CD4-positive, alpha-beta T cell treated with Interleukin-2 at 100 ng/mL for 4 hours (primary cell): Measurements from ENCODE around the gene RASGRF1.

Source experiments
- DNase-seq: peaks from one replicate; pipeline ENCODE4 v3.0.0-alpha.2; 2020; ENCODE audit warnings: low spot score

RASGRF1 gene

DNA sequence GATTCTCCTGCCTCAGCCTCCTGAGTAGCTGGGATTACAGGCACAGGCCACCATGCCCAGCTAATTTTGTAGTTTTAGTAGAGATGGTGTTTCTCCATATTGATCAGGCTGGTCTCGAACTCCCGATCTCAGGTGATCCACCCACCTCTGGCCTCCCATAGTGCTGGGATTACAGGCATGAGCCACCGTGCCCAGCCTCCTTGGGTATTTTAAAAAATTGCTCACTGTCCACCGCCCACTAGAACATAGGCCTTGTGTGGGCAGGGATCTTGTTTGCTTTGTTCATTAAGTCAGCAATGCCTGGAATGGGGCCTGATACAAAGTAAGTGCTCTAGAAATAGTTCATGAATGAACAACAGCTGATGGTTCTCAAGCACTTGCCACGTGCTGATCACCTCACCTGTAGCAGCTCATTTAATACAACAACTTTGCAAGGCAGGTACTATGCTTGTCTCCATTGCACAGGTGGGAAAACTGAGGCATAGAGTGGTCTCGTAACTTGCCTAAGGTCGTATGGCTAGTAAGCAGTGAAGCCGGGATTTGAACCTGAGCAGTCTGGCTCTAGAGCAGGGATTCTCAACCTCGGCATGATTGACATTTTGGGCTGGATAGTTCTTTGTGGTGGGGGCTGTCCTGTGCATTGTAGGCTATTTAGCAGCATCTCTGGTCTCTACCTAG is 133.0 kb downstream of the RASGRF1 start:
- no peak for DNase-seq

- no peak for DNase-seq
Measured at GRCh38 chr15:78956937-78957336, 133.6 kb downstream of the RASGRF1 start.

DNA sequence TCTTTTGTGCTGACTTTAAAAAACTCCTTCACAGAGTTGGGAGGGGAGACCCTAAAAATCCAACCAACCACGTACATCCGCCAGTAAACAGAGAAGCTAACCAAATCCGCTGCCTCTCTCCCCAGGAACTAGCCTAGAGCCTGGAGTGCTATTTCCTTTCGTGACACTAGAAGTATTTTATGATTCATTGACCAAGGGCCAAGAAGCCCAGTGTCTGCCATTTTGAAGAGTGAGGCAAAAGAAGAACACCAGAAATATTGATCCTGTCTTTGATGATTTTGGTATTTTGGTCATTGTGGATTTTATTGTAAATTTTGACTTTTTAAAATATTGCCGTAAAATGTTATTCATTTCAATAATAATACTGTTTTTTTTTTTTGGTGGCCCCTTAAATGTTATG is 135.2 kb downstream of the RASGRF1 start:
- no peak for DNase-seq

GRCh38 chr15:78951841-78952238 is 138.7 kb downstream of the RASGRF1 start:
- no peak for DNase-seq

DNA sequence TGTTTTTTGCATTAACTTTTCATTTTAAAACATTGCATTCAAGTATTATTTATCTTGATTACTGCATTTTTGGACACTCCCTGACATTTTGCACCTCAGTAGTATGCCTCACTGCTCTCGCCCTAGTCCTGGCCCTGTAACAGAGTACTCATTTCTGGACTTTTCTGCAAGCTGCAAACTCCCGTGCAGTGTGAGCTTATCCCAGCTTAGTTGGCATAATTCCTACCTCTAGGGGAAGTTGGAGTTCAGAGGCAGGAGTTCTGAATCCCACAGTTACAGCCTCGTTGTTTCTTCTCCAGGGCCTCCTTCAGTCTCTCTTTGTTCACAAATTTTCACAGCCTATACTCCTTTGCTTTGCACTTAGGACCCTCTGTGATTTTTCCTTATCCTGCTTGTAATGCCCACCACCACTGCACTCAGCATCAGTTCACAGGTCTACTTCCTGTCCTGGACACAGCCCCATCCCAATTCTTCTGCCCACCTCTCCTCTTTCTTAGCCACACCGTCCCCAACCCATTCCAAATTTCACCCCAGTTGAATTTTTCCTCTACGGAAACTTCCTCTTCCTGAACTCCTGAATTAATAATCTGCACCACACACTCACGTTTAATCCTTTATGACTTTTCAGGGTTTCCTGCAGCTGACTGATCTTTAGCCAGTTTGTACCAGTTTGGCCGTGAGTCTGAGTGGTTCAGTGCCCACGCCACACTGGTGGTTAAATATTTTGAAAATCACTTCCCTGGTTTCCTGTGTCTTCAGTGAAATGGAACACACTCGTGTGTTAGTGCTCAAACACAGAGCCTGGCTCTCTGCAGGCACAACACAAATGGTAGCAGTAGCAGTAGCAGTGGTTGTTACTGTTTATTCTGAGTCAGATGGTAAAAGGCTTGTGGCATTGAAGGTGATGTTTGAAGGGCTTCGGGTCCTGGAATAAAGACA is 139.4 kb downstream of the RASGRF1 start:
- no peak for DNase-seq

- DNase-seq = no peak
Measured at GRCh38 chr15:78950343-78950742, 140.2 kb downstream of the RASGRF1 start.

GRCh38 chr15:78949461-78949860 is 141.1 kb downstream of the RASGRF1 start:
- DNase-seq = no peak

GRCh38 chr15:78947506-78947905 is 143.1 kb downstream of the RASGRF1 start:
- no peak for DNase-seq

- no peak for DNase-seq
Measured at GRCh38 chr15:78946493-78946892, 144.1 kb downstream of the RASGRF1 start.

GRCh38 chr15:78944669-78945407 is 145.7 kb downstream of the RASGRF1 start, which contains the start of gene CTSH:
Gene CTSH (minus strand): TSS chr15:78945046. CDS start chr15:78944981, 65 bp downstream.
- peak; percentile 78 for DNase-seq

DNA sequence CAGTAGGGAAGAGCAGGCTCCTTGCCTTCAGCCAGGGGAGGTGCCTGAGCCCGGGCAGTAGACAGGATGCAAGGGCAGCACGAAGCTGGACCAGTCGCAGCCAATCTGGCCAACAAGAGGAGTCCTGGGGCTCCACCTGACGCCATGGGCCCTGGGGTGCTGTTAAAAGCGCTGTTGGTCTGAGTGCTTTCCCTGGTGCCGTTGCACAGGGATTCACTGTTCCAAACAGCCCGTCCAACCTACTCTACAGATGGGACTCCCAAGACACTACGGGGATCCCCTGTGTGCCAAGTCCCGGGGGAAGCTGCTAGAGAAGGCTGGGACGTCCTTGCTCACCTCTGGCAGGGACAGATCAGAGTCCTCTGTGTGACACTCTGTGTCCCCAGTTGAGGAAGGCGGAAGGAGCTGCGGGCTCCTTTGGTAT is 146.4 kb downstream of the RASGRF1 start:
- no peak for DNase-seq

DNA sequence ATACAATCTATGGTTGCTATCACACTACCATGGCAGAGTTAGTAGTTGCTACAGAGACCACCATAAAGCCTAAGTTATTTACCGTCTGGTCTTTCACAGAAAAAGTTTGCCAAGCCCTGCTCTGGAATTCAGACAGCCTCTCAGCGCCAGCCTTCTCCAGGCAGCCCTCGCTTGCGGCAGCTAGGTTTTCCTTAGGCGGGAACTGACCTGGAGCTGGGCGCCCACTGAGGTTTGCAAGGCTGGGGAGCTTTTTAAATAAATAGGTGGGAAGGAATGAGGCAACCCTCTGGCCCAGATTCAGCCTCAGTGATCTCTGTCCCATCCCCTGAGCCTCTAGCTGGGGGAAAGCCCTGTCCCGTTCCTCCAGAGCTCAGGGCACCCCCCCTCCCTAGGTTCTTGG is 146.9 kb downstream of the RASGRF1 start:
- no peak for DNase-seq

DNA sequence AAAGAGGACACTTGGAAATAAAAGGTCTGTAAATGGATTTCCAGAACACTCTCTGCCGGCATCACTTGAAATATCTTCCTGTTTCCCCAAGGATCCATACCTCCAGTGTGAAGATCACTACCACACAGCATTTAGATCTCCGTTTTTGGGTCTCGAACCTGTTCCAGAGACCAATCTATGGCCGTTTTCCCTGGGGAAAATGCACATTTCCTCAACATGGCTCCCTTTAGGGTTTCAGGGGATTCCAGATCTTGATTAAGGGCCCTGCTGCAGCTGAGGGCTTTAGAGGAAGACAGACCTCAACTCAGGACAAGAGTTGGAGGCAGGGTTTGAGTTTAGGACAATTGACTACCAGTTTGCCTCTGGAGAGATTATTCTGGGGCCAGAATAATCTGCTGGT is 147.8 kb downstream of the RASGRF1 start:
- DNase-seq = no peak

DNA sequence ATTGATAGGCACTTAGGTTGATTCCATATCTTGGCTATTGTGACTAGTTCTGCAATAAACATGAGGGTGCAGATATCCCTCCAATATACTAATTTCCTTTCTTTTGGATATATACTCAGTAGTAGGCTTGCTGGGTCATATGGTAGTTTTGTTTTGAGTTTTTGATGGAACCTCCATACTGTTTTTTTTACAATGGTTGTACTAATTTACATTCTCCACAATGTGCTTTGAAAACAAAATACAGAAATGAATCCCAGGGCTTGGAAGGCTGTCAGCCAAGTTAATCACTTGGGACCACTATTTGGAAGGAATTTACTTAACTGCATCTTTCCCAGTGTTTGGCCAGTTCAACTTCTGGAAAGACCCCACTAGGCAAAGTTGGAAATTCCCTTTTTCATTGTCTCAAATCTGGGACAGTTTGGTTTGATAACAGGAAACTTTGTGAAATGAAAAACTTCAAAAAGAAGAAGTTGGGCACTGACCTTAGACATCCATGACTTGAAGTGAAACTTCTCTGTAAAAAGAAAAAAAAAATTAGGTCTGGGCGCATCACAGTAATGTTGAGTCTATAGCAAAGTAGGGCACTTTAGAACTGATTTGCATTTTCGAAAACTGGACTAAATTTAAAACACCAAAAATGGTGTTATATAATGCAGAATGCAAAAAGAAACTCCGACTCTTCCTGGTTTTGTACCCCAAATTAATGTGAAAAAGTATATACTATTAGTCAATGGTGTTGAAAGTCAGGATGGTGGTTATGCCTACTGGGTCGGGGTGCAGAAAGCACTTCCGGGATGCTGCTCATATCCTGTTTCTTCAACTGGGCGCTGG is 151.7 kb downstream of the RASGRF1 start:
- peak; percentile 63 for DNase-seq

- peak; percentile 33 for DNase-seq
Measured at GRCh38 chr15:78937132-78937739, 153.3 kb downstream of the RASGRF1 start.

GRCh38 chr15:78934655-78935023 is 155.9 kb downstream of the RASGRF1 start:
- no peak for DNase-seq

DNA sequence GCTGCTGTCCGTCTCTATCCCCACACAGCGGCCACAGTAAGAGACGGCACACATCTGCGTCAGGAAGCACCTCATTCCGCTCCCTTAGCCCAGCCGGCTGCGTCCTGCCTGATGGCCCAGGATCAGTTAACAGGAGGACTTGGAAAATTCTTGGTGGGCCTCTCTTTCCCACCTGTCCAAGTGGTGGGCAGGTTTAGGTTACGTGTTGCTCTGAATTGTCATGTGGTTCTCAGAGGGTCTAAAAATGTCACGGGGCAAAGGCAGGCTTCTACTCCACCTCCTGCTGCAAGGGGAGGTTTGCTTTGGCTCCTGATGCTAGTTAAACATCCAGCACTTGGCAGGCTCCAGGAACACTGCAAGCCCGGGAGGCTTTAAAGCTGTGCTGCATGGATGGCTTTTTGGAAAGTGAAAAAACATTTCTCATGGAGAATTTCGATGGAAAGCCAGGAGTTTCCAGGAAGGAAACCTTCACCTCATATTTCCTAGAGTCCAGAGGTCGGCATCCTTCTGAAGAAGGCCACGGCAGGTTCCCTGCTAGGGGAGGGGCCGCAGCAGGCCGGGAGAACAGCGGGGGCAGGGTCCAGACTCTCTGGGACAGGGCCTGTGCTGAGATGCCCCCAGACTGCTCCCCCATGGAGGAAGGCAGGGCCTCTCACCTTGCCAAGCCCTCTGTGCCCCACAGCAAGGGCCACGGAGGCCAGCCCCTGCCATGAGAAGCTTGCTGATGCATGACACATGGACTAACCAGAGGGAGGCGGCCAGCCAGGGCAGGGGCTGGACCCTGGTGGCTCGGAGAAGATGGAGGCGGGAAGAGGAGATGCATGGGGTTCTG is 156.5 kb downstream of the RASGRF1 start:
- DNase-seq = no peak

DNA sequence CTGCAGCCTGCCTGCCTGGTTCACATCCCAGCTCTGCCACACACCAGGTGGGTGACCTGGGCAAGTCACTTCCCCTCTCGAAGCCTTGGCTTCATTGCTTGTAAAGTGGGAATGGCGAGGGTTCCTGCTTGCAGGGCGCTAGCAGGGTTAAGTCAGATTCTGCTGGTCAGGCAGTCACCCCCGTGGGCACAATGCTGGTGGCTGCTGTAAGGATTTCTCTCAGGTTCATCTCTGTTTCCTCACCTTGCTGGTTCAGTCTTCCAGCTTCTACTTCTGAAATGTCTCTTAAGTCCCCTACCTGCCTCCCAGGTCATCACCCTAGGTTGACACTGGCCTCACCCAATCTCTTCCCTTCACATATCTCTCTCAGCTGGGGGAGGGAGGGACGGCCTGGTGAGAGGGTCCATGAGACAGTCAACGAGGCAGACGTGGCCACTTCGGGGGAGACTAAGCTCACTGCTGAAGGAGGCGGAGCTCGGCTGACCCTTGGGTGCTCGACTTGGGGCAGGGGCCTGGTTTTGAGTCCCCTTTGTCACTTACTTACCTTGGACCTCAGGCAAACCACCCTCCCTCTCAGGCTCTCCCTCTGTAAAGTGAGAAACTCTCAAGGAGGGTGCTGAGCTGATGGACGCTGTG is 157.3 kb downstream of the RASGRF1 start:
- DNase-seq = no peak

DNA sequence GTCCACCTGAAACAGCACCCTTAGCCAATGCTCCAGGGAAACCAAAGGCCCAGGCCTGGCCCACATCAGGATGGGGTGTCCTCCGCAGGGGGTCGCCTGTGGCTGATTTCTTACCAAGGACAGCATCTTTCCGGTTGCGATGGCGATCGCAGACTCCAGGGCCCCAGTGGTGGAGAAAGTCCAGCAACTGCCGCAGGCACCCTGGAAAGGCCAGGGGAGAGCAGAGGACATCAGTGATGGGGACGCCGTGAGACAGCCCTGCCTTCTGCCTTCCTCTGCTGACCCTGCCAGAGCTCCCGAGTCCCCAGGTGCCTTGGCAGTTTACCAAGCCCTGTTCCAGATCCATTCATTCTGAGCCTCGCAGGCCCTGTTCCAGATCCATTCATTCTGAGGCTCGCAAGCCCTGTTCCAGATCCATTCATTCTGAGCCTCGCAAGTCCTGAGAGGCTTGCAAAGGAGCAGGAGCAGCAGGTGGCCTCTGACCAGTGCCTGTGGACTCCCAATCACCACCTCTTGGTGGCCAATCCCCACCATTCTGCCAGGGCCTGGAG is 158.2 kb downstream of the RASGRF1 start:
- DNase-seq = no peak
